Panc1 (cell line): Measurements from ENCODE around the gene AUH. TPM values are rescaled to one million over a fixed set of nuclear protein-coding genes. Genes with fewer than 3 reads are reported as not detected.
"Not testable (repeated sequence)": the region's sequence is repeated elsewhere in the genome, so short reads cannot be mapped to it uniquely, and the experiment has no call there.

Source experiments
- ATAC-seq: fragments of 200-7000 bp; cut with Tn5 transposase; 2 replicates; pipeline ENCODE4 v1.9.1; 2020; ENCODE audit warnings: mild to moderate bottlenecking, moderate library complexity
- BruUV-seq: library from RNA; stranded (reverse); fragments of 400-500 nt; replicated peaks from 2 replicates; lab custom pipeline; 2021; lab: Mats Ljungman, UMichigan
- CTCF ChIA-PET: fragments of 300-600 bp; sonication (Branson Sonifier 250); formaldehyde crosslinking; loops from one replicate; lab custom pipeline; 2022; ENCODE audit warnings: antibody characterized with exemption; lab: Charles Lee
- POLR2A ChIA-PET: fragments of 300-600 bp; sonication (Branson Sonifier 250); formaldehyde crosslinking; loops from one replicate; lab custom pipeline; 2022; ENCODE audit warnings: antibody characterized with exemption; lab: Charles Lee
- DNase-seq: peaks from one replicate; pipeline ENCODE4 v3.0.0-alpha.2; 2010; ENCODE audit warnings: low read depth, low spot score
- H3K27ac ChIP-seq: 2 replicates; pipeline ENCODE4 v1.5.1; 2011; ENCODE audit warnings: mild to moderate bottlenecking, low read length, inconsistent platforms
- H3K27me3 ChIP-seq: fragments of 200-500 bp; sonication (Bioruptor generic); 2 replicates; pipeline ENCODE4 v1.6.0; 2014; ENCODE audit warnings: low read length, inconsistent platforms; ENCODE audit not compliant: control insufficient read depth, insufficient read depth
- H3K36me3 ChIP-seq: fragments of 200-500 bp; sonication (Bioruptor generic); 2 replicates; pipeline ENCODE4 v1.5.1; 2014; ENCODE audit warnings: inconsistent platforms, mild to moderate bottlenecking, low read length, moderate library complexity; ENCODE audit not compliant: control insufficient read depth, insufficient read depth
- H3K4me1 ChIP-seq: 2 replicates; pipeline ENCODE4 v1.5.1; 2011; ENCODE audit warnings: inconsistent platforms, mild to moderate bottlenecking, low read length, moderate library complexity; ENCODE audit not compliant: control insufficient read depth, insufficient read depth
- H3K4me3 ChIP-seq, 2 experiments: 2 replicates each; pipeline ENCODE4 v1.5.1; 2011 to 2012; ENCODE audit warnings: low read depth in 2 of 2, low read length in 2 of 2, mild to moderate bottlenecking in 2 of 2, inconsistent platforms in 1 of 2, moderate library complexity in 1 of 2
- H3K9me3 ChIP-seq: fragments of 200-500 bp; sonication (Bioruptor generic); 2 replicates; pipeline ENCODE4 v1.5.1; 2014; ENCODE audit warnings: low read depth, mild to moderate bottlenecking, inconsistent platforms, low read length, moderate library complexity; ENCODE audit not compliant: control insufficient read depth, insufficient read depth
- POLR2AphosphoS5 ChIP-seq: IDR thresholded peaks from 2 replicates; pipeline ENCODE4 v1.6.1; 2012; ENCODE audit warnings: mild to moderate bottlenecking, low read depth, low read length, moderate library complexity
- SIN3A ChIP-seq: IDR thresholded peaks from 2 replicates; pipeline ENCODE4 v1.6.1; 2012; ENCODE audit warnings: low read depth, mild to moderate bottlenecking, low read length, moderate library complexity, borderline replicate concordance; ENCODE audit not compliant: insufficient read depth
- TCF7L2 ChIP-seq: IDR thresholded peaks from 2 replicates; pipeline ENCODE4 v1.6.1; 2011; ENCODE audit warnings: mild to moderate bottlenecking, low read depth, low read length, inconsistent platforms
- in situ Hi-C: cut with HindIII; loops from 2 replicates; pipeline ENCODE4 v1.10.0; 2016; ENCODE audit warnings: low sequenced_read_pairs, low pct_unique_long_range_greater_than_20kb
- intact Hi-C: fragments of 100-400 bp; cut with micrococcal nuclease; formaldehyde crosslinking; loops from one replicate; pipeline ENCODE4 v1.10.0; 2022; ENCODE audit not compliant: unreplicated experiment
- total RNA-seq: library from RNA; stranded (reverse); gene quantifications from one replicate; pipeline ENCODE4 v1.2.1, GENCODE V29; 2021; ENCODE audit not compliant: unreplicated experiment
- TF ChIP-seq, protein P1 (sequence below), 2 experiments: IDR thresholded peaks; 2 replicates each; pipeline ENCODE4 v1.6.1; 2011 to 2012; ENCODE audit warnings: low read depth in 2 of 2, control low read depth in 1 of 2, low read length in 1 of 2, mild to moderate bottlenecking in 1 of 2, moderate library complexity in 1 of 2; ENCODE audit not compliant: insufficient read depth in 1 of 2
- TF ChIP-seq, protein P2 (sequence below): fragments of 450-650 bp; IDR thresholded peaks from 2 replicates; pipeline ENCODE4 v1.5.1; 2017; ENCODE audit warnings: mild to moderate bottlenecking

AUH gene
- total RNA-seq, 1 experiment from 2014 or later, result 7.7 TPM

DNA sequence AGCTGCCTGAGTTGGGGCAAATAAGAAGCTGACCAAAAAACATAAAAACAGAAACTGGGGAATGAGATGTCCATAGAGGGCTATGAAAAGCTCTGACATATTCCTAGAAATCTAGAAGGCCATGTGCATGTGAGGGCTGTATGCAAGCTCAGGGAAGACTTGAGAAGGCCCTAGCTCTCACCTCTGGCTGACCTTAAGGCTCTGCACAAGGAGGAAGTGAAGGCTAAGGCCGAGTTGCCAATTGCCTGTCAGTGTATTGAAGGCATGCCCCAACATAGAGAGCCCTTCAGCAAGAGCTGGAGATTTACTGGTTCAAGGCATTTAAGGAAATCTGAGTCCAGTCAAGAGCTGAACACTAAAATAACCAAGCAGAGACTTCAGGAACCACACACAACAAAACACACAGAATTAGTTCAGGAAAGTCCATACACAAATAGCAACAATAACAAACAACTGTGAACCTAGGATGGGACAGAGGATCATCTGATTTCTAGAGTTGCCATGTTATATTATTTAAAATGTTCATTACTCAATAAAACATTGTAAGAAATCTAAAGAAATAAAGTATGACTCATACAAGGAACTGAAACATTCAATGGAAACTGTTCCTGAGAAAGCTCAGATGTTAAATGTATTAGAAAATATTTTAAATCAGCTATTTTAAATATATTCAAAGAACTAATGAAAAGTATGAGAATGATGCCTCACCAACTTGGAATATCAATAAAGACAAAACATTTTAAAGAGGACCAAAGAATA lies 161.8 kb downstream of the AUH start:
- no TSS peak for BruUV-seq
- POLR2A ChIA-PET, result no interaction called here
- CTCF ChIA-PET, result no interaction called here
- no peak overlapping the region for H3K27ac ChIP-seq
- no peak for ATAC-seq
- peaks cover 7% of the 10 kb centered on the region; the same call in 1 of the 2 replicates for H3K9me3 ChIP-seq
- no peaks in the 10 kb centered on the region for H3K36me3 ChIP-seq
- in situ Hi-C loops (no loop called here), intact Hi-C loops (no loop called here)
- no peak overlapping the region for H3K4me3 ChIP-seq
- H3K27me3 ChIP-seq, result no peaks in the 10 kb centered on the region
- no peak for TF ChIP-seq TCF7L2
- TF ChIP-seq, protein P1, sequence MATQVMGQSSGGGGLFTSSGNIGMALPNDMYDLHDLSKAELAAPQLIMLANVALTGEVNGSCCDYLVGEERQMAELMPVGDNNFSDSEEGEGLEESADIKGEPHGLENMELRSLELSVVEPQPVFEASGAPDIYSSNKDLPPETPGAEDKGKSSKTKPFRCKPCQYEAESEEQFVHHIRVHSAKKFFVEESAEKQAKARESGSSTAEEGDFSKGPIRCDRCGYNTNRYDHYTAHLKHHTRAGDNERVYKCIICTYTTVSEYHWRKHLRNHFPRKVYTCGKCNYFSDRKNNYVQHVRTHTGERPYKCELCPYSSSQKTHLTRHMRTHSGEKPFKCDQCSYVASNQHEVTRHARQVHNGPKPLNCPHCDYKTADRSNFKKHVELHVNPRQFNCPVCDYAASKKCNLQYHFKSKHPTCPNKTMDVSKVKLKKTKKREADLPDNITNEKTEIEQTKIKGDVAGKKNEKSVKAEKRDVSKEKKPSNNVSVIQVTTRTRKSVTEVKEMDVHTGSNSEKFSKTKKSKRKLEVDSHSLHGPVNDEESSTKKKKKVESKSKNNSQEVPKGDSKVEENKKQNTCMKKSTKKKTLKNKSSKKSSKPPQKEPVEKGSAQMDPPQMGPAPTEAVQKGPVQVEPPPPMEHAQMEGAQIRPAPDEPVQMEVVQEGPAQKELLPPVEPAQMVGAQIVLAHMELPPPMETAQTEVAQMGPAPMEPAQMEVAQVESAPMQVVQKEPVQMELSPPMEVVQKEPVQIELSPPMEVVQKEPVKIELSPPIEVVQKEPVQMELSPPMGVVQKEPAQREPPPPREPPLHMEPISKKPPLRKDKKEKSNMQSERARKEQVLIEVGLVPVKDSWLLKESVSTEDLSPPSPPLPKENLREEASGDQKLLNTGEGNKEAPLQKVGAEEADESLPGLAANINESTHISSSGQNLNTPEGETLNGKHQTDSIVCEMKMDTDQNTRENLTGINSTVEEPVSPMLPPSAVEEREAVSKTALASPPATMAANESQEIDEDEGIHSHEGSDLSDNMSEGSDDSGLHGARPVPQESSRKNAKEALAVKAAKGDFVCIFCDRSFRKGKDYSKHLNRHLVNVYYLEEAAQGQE (IDR thresholded peaks at IDR 0.05; ENCODE audit: insufficient read depth in 1 of 2, low read depth in 2 of 2, low read length in 1 of 2), result no peak
- TF ChIP-seq SIN3A, result no peak
- TF ChIP-seq, protein P2, sequence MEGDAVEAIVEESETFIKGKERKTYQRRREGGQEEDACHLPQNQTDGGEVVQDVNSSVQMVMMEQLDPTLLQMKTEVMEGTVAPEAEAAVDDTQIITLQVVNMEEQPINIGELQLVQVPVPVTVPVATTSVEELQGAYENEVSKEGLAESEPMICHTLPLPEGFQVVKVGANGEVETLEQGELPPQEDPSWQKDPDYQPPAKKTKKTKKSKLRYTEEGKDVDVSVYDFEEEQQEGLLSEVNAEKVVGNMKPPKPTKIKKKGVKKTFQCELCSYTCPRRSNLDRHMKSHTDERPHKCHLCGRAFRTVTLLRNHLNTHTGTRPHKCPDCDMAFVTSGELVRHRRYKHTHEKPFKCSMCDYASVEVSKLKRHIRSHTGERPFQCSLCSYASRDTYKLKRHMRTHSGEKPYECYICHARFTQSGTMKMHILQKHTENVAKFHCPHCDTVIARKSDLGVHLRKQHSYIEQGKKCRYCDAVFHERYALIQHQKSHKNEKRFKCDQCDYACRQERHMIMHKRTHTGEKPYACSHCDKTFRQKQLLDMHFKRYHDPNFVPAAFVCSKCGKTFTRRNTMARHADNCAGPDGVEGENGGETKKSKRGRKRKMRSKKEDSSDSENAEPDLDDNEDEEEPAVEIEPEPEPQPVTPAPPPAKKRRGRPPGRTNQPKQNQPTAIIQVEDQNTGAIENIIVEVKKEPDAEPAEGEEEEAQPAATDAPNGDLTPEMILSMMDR, result no peak
- TF ChIP-seq POLR2AphosphoS5, result no peak
- peaks cover 4% of the 10 kb centered on the region for H3K4me1 ChIP-seq
- DNase-seq, result no peak

DNA sequence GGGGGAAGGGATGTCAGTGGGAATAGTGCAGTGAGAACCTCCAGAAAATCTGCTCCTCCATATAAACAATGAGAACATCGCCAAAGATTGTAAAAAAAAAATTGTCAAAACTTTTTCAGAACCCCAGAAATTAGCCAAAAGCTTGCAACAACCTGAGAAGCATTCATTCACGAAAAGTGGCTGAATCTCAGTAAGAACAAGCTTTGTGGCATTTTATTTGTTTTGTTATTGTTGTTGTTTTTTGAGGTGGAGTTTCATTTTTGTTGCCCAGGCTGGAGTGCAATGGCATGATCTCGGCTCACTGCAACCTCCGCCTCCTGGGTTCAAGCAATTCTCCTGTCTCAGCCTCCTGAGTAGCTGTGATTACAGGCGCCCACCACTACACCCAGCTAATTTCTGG lies 162.8 kb downstream of the AUH start:
- CTCF ChIA-PET, result not testable (repeated sequence)

DNA sequence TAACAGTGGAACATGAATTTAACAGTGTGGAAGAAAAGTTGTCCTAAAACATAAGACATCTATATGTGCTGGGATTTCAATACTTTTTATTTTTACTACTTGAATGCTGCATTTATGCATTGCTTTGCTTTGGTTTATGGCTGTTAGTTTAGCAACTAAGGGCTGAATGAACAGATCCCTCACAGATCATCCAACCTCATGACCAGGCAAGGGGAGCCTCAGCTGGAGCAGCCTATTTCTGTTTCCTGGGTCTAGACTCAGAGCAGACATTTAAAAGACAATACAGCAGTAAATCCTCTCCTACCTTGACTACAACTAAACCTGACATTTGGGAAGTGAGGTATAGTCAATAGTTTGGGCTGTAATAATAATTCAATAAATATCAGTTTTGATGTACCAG lies 163.3 kb downstream of the AUH start:
- DNase-seq (no peak), ATAC-seq (no peak)
- H3K27ac ChIP-seq, result no peak overlapping the region
- ChIA-PET POLR2A (no interaction called here), CTCF (no interaction called here)
- no peaks in the 10 kb centered on the region for H3K36me3 ChIP-seq
- H3K4me3 ChIP-seq, result no peak overlapping the region
- no TSS peak for BruUV-seq
- intact Hi-C loops (no loop called here), in situ Hi-C loops (no loop called here)
- H3K27me3 ChIP-seq, result no peaks in the 10 kb centered on the region
- peaks cover 7% of the 10 kb centered on the region; the same call in 1 of the 2 replicates for H3K9me3 ChIP-seq
- TF ChIP-seq, protein P2, result no peak
- TF ChIP-seq POLR2AphosphoS5 (no peak), SIN3A (no peak), TCF7L2 (no peak)
- TF ChIP-seq, protein P1 (IDR thresholded peaks at IDR 0.05; ENCODE audit: insufficient read depth in 1 of 2, low read depth in 2 of 2, low read length in 1 of 2), result no peak
- H3K4me1 ChIP-seq, result peaks cover 4% of the 10 kb centered on the region

More for the DNA sequence above, 162.8 kb downstream of the AUH start:
- in situ Hi-C loops, H3K27ac ChIP-seq, H3K4me1 ChIP-seq, POLR2A ChIA-PET, H3K4me3 ChIP-seq, H3K9me3 ChIP-seq, H3K27me3 ChIP-seq, intact Hi-C loops, DNase-seq, BruUV-seq, H3K36me3 ChIP-seq, ATAC-seq: not testable (repeated sequence)
